ENCODE results near the gene TRAF5. TPM values are rescaled to one million over a fixed set of nuclear protein-coding genes. Genes with fewer than 3 reads are reported as not detected.

Gene TRAF5
- total and polyA plus RNA-seq, 2 of the 4 experiments (the other 2 are of a cell fraction): 10.0 to 14.7 TPM

GRCh38 chr1:211359876-211360275 is 33.2 kb downstream of the TRAF5 start:
- no peak overlapping the region for H2AFZ ChIP-seq (replicated peaks; ENCODE audit: low read length, poor library complexity)
- no peak overlapping the region for H4K91ac ChIP-seq (ENCODE audit: insufficient read depth, low read depth, low read length)
- peaks cover 6% of the 10 kb centered on the region; the same call in 1 of the 2 replicates for H3K9me1 ChIP-seq (ENCODE audit: insufficient read depth, low read length)
- H2BK120ac ChIP-seq (ENCODE audit: low read depth, low read length): no peak overlapping the region
- POLR2A ChIA-PET (ENCODE audit: unreplicated experiment): no interaction called here
- peak overlapping the region; percentile 5 for H2AK9ac ChIP-seq (replicated peaks; ENCODE audit: low read depth, low read length, poor library complexity)
- BruUV-seq (replicated peaks): no TSS peak
- H3K79me1 ChIP-seq (ENCODE audit: low read depth in 1 of 2, low read length in 2 of 2): peaks cover 11% of the 10 kb centered on the region in 2 experiments; a peak in 3 of 4 replicates
- ATAC-seq (ENCODE audit: low read depth) (no peak), DNase-seq (no peak)
- CTCF ChIA-PET: no interaction called here
- H2BK15ac ChIP-seq (ENCODE audit: low read depth, low read length): no peak overlapping the region
- no peaks in the 10 kb centered on the region for H3K9me3 ChIP-seq (ENCODE audit: control insufficient read depth, insufficient read depth, low read length)
- WGBS, 2 experiments (ENCODE audit: extremely low coverage in 2 of 2, insufficient read length in 1 of 2): no CpG with 5 or more reads among the region's 3 CpGs
- no peak overlapping the region for H3K14ac ChIP-seq (replicated peaks; ENCODE audit: low read depth, low read length)
- H2BK5ac ChIP-seq (ENCODE audit: low read depth, low read length, poor library complexity, severe bottlenecking): no peak overlapping the region
- H3K36me3 ChIP-seq (ENCODE audit: control insufficient read depth, insufficient read depth, low read length): peaks cover 12% of the 10 kb centered on the region
- peaks cover 6% of the 10 kb centered on the region for H3K4me1 ChIP-seq (ENCODE audit: control insufficient read depth, insufficient read depth, low read length)
- in situ Hi-C loops (cut with MboI; ENCODE audit: low sequenced_read_pairs) (no loop called here), intact Hi-C loops (cut with micrococcal nuclease) (no loop called here), dilution Hi-C loops (cut with HindIII; ENCODE audit: low sequenced_read_pairs, unreplicated experiment) (no loop called here)
- no peak overlapping the region for H3K9ac ChIP-seq (ENCODE audit: low read depth, low read length)
- H4K5ac ChIP-seq (ENCODE audit: low read depth, low read length): no peak overlapping the region
- no peak for TF ChIP-seq CHD1 (IDR thresholded peaks at IDR 0.05; ENCODE audit: low read depth, low read length)
- TF ChIP-seq RCOR1 (IDR thresholded peaks at IDR 0.05; ENCODE audit: insufficient replicate concordance, low read length): no peak
- no peak for TF ChIP-seq POLR2A (IDR thresholded peaks at IDR 0.05; ENCODE audit: low read depth, low read length)
- TF ChIP-seq, protein P1, sequence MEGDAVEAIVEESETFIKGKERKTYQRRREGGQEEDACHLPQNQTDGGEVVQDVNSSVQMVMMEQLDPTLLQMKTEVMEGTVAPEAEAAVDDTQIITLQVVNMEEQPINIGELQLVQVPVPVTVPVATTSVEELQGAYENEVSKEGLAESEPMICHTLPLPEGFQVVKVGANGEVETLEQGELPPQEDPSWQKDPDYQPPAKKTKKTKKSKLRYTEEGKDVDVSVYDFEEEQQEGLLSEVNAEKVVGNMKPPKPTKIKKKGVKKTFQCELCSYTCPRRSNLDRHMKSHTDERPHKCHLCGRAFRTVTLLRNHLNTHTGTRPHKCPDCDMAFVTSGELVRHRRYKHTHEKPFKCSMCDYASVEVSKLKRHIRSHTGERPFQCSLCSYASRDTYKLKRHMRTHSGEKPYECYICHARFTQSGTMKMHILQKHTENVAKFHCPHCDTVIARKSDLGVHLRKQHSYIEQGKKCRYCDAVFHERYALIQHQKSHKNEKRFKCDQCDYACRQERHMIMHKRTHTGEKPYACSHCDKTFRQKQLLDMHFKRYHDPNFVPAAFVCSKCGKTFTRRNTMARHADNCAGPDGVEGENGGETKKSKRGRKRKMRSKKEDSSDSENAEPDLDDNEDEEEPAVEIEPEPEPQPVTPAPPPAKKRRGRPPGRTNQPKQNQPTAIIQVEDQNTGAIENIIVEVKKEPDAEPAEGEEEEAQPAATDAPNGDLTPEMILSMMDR (conservative IDR thresholded peaks at IDR 0.05; ENCODE audit: low read depth, low read length): no peak
- no peak for TF ChIP-seq MAZ (IDR thresholded peaks at IDR 0.05; ENCODE audit: borderline replicate concordance, low read depth, low read length)
- no peak for TF ChIP-seq BHLHE40 (IDR thresholded peaks at IDR 0.05; ENCODE audit: low read depth, low read length)
- TF ChIP-seq MXI1 (IDR thresholded peaks at IDR 0.05; ENCODE audit: borderline replicate concordance, low read depth, low read length): no peak
- TF ChIP-seq CEBPB (IDR thresholded peaks at IDR 0.05; ENCODE audit: low read depth, low read length): no peak
- TF ChIP-seq, protein P2, sequence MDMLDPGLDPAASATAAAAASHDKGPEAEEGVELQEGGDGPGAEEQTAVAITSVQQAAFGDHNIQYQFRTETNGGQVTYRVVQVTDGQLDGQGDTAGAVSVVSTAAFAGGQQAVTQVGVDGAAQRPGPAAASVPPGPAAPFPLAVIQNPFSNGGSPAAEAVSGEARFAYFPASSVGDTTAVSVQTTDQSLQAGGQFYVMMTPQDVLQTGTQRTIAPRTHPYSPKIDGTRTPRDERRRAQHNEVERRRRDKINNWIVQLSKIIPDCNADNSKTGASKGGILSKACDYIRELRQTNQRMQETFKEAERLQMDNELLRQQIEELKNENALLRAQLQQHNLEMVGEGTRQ (IDR thresholded peaks at IDR 0.05; ENCODE audit: low read depth, low read length): no peak
- no peak for TF ChIP-seq RAD21 (IDR thresholded peaks at IDR 0.05; ENCODE audit: low read length)
- TF ChIP-seq ELK1 (IDR thresholded peaks at IDR 0.05; ENCODE audit: borderline replicate concordance, low read depth, low read length): no peak
- no peak for TF ChIP-seq NFE2L2 (IDR thresholded peaks at IDR 0.05; ENCODE audit: low read depth, low read length)
- no peak for TF ChIP-seq SMC3 (IDR thresholded peaks at IDR 0.05; ENCODE audit: low read depth, low read length)
- no peak for TF ChIP-seq RFX5 (IDR thresholded peaks at IDR 0.05; ENCODE audit: low read depth, low read length)
- TF ChIP-seq MAFK (IDR thresholded peaks at IDR 0.05; ENCODE audit: low read depth, low read length): no peak
- TF ChIP-seq FOS (IDR thresholded peaks at IDR 0.05; ENCODE audit: low read depth, low read length): no peak
- H3K4ac ChIP-seq (ENCODE audit: low read depth, low read length): no peak overlapping the region
- no peak overlapping the region for H3K56ac ChIP-seq (ENCODE audit: extremely low read depth, insufficient read depth, low read length)
- no peaks in the 10 kb centered on the region for H4K20me1 ChIP-seq (ENCODE audit: insufficient read depth, low read length)
- H3K4me2 ChIP-seq (ENCODE audit: low read depth, low read length): no peak overlapping the region
- H3K27me3 ChIP-seq (ENCODE audit: control insufficient read depth, insufficient read depth, low read length): no peaks in the 10 kb centered on the region
- H4K8ac ChIP-seq (ENCODE audit: low read depth in 2 of 2, low read length in 2 of 2): no peak overlapping the region
- H3K4me3 ChIP-seq (ENCODE audit: insufficient read depth, low read depth, low read length): no peak overlapping the region
- no peak overlapping the region for H3K27ac ChIP-seq (ENCODE audit: insufficient read depth, low read length)
- H2BK20ac ChIP-seq (ENCODE audit: low read depth, low read length): no peak overlapping the region
- no peak overlapping the region for H3K23ac ChIP-seq (ENCODE audit: low read depth, low read length)
- no peak overlapping the region for H3K18ac ChIP-seq (ENCODE audit: low read depth, low read length)
- no peak overlapping the region for H2AK5ac ChIP-seq (ENCODE audit: low read depth, low read length)
